ENCODE results near the gene VPS41.

DNA sequence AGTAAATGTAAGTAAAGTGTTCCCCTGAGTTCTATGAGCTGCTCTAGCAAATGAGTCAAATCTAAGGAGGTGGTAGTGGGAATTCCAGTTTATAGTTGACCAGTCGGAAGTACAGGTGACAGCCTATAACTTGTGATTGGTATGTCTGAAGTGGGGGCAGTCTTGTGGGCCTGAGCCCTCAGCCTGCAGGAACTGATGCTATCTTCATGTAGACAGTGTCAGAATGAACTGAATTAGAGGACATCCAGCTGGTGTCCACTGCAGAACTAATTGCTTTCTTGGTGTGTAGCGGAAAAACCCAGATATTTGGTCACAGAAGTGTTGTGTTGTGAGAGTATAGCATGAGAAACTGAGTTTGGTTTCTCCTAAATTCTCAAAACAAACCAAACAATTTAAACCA, 150.0 kb downstream of the VPS41 start:
- TF ChIP-seq CTCF (conservative IDR thresholded peaks at IDR 0.05; ENCODE audit: low read length) (no peak), EZH2phosphoT487 (IDR thresholded peaks at IDR 0.05; ENCODE audit: borderline replicate concordance) (no peak)

All from Loucy (cell line).